A549 (cell line): ENCODE measurements around the gene CEP164. TPM values are rescaled to one million over a fixed set of nuclear protein-coding genes. Genes with fewer than 3 reads are reported as not detected.

Source experiments
- ATAC-seq, 2 experiments: fragments of 200-7000 bp in 1 of 2; fragments of >200 bp in 1 of 2; cut with Nextera tagmentation in 1 of 2; cut with Tn5 transposase in 1 of 2; 3 replicates each; pipeline versions ENCODE4 v1.8.0 to v1.9.1; 2018 to 2020; ENCODE audit warnings: mild to moderate bottlenecking in 1 of 2, moderate library complexity in 1 of 2
- CTCF ChIA-PET: fragments of 300-600 bp; sonication (Branson Sonifier 250); formaldehyde crosslinking; extraction: SDS; loops from one replicate; lab custom pipeline; 2021; ENCODE audit warnings: antibody characterized with exemption, inconsistent platforms; lab: Yijun Ruan, JAX
- POLR2A ChIA-PET: fragments of 350-600 bp; formaldehyde crosslinking; extraction: SDS; loops from one replicate; lab custom pipeline; 2021; ENCODE audit warnings: antibody characterized with exemption, inconsistent platforms; lab: Yijun Ruan, JAX
- DNase-seq, 2 experiments: peaks; one replicate each; pipeline versions ENCODE4 v3.0.0 to v3.0.0-alpha.2; 2011 to 2016; ENCODE audit warnings: low read depth in 1 of 2, low spot score in 1 of 2
- FAIRE-seq: peaks from 2 replicates; lab custom pipeline; 2011; peaks lifted over from hg19 to GRCh38; lab: Jason Lieb, UNC
- H3K27ac ChIP-seq, 2 experiments: fragments of >200 bp; sonication (Bioruptor Twin); formaldehyde crosslinking; 3 replicates each; pipeline ENCODE4 v1.5.1; 2016 to 2017
- H3K4me1 ChIP-seq: fragments of >200 bp; sonication (Bioruptor Twin); formaldehyde crosslinking; 3 replicates; pipeline ENCODE4 v1.6.1; 2016
- H3K4me2 ChIP-seq: fragments of >200 bp; sonication (Bioruptor Twin); formaldehyde crosslinking; 3 replicates; pipeline ENCODE4 v1.6.1; 2016
- H3K4me3 ChIP-seq: fragments of >200 bp; sonication (Bioruptor Twin); formaldehyde crosslinking; 3 replicates; pipeline ENCODE4 v1.5.1; 2016
- H3K9me3 ChIP-seq: fragments of >200 bp; sonication (Bioruptor Twin); formaldehyde crosslinking; 3 replicates; pipeline ENCODE4 v1.6.1; 2016
- ATOH8 ChIP-seq: fragments of 250-450 bp; sonication (Bioruptor Pico); IDR thresholded peaks from 2 replicates; pipeline ENCODE4 v1.5.0; 2020; ENCODE audit warnings: low read depth, mild to moderate bottlenecking, moderate library complexity
- BCL3 ChIP-seq: fragments of >200 bp; sonication (Bioruptor Twin); formaldehyde crosslinking; IDR thresholded peaks from 3 replicates; pipeline ENCODE4 v1.6.1; 2016
- CBX2 ChIP-seq: fragments of 200-600 bp; sonication (generic); IDR thresholded peaks from 2 replicates; pipeline ENCODE4 v1.6.1; 2016; ENCODE audit warnings: low read depth, mild to moderate bottlenecking, borderline replicate concordance
- CTCF ChIP-seq: fragments of >200 bp; sonication (Bioruptor Twin); formaldehyde crosslinking; IDR thresholded peaks from 3 replicates; pipeline ENCODE4 v1.5.1; 2016
- E2F6 ChIP-seq: IDR thresholded peaks from 2 replicates; pipeline ENCODE4 v1.6.1; 2012; ENCODE audit warnings: low read depth, borderline replicate concordance
- EHF ChIP-seq: fragments of 250-450 bp; sonication (Bioruptor Pico); IDR thresholded peaks from 2 replicates; pipeline ENCODE4 v1.5.0; 2020; ENCODE audit warnings: mild to moderate bottlenecking
- EP300 ChIP-seq, 2 experiments: fragments of >200 bp; sonication (Bioruptor Twin); formaldehyde crosslinking; IDR thresholded peaks; 2 replicates in 1 of 2; 3 replicates in 1 of 2; pipeline ENCODE4 v1.6.1; 2016 to 2017
- FOSB ChIP-seq: fragments of 250-450 bp; sonication (Bioruptor Pico); IDR thresholded peaks from 2 replicates; pipeline ENCODE4 v1.5.0; 2020; ENCODE audit warnings: mild to moderate bottlenecking, moderate library complexity
- HMGXB4 ChIP-seq: fragments of 250-450 bp; sonication (Bioruptor Pico); IDR thresholded peaks from 2 replicates; pipeline ENCODE4 v1.5.0; 2021; ENCODE audit warnings: mild to moderate bottlenecking, moderate library complexity, borderline replicate concordance
- HOXA7 ChIP-seq: fragments of 250-450 bp; sonication (Bioruptor Pico); IDR thresholded peaks from 2 replicates; pipeline ENCODE4 v1.5.0; 2020; ENCODE audit warnings: mild to moderate bottlenecking, moderate library complexity
- HOXB13 ChIP-seq: fragments of 250-450 bp; sonication (Bioruptor Pico); IDR thresholded peaks from 2 replicates; pipeline ENCODE4 v1.5.0; 2020; ENCODE audit warnings: low read depth, mild to moderate bottlenecking, moderate library complexity
- HOXB5 ChIP-seq: fragments of 250-450 bp; sonication (Bioruptor Pico); IDR thresholded peaks from 2 replicates; pipeline ENCODE4 v1.5.0; 2020; ENCODE audit warnings: mild to moderate bottlenecking, moderate library complexity
- JUN ChIP-seq, 2 experiments: fragments of >200 bp; sonication (Bioruptor Twin); formaldehyde crosslinking; IDR thresholded peaks; 2 replicates in 1 of 2; 3 replicates in 1 of 2; pipeline ENCODE4 v1.6.1; 2016 to 2017
- JUNB ChIP-seq: fragments of >200 bp; sonication (Bioruptor Twin); formaldehyde crosslinking; IDR thresholded peaks from 2 replicates; pipeline ENCODE4 v1.6.1; 2016
- KDM1A ChIP-seq: fragments of 200-600 bp; sonication (generic); IDR thresholded peaks from 2 replicates; pipeline ENCODE4 v1.6.1; 2016; ENCODE audit warnings: low read depth, mild to moderate bottlenecking
- PHF8 ChIP-seq: fragments of 200-600 bp; sonication (generic); IDR thresholded peaks from 2 replicates; pipeline ENCODE4 v1.6.1; 2016; ENCODE audit warnings: low read depth, mild to moderate bottlenecking, antibody characterized with exemption, moderate library complexity, borderline replicate concordance
- POLR2A ChIP-seq: IDR thresholded peaks from 2 replicates; pipeline ENCODE4 v1.6.1; 2012; ENCODE audit warnings: mild to moderate bottlenecking, low read length
- RAD21 ChIP-seq, 2 experiments: fragments of >200 bp in 1 of 2; sonication (Bioruptor Twin) in 1 of 2; formaldehyde crosslinking in 1 of 2; IDR thresholded peaks in 1 of 2; conservative IDR thresholded peaks in 1 of 2; 2 replicates in 1 of 2; 3 replicates in 1 of 2; pipeline ENCODE4 v1.6.1; 2012 to 2018; ENCODE audit warnings: inconsistent platforms in 1 of 2
- RARB ChIP-seq: fragments of 250-450 bp; sonication (Bioruptor Pico); IDR thresholded peaks from 2 replicates; pipeline ENCODE4 v1.8.0; 2021; ENCODE audit warnings: mild to moderate bottlenecking, moderate library complexity
- REST ChIP-seq: fragments of 200-600 bp; sonication (generic); IDR thresholded peaks from 2 replicates; pipeline ENCODE4 v1.6.1; 2016; ENCODE audit warnings: antibody characterized with exemption, mild to moderate bottlenecking, moderate library complexity
- RFX5 ChIP-seq: fragments of 450-650 bp; IDR thresholded peaks from 2 replicates; pipeline ENCODE4 v1.7.1; 2014; ENCODE audit warnings: antibody characterized with exemption, mild to moderate bottlenecking, moderate library complexity
- TFCP2L1 ChIP-seq: fragments of 250-450 bp; sonication (Bioruptor Pico); IDR thresholded peaks from 2 replicates; pipeline ENCODE4 v1.5.0; 2021; ENCODE audit warnings: mild to moderate bottlenecking
- ZC3H11A ChIP-seq: fragments of 450-650 bp; IDR thresholded peaks from 2 replicates; pipeline ENCODE4 v1.6.1; 2014; ENCODE audit warnings: antibody characterized with exemption, mild to moderate bottlenecking
- ZFP36 ChIP-seq: fragments of 450-650 bp; IDR thresholded peaks from 2 replicates; pipeline ENCODE4 v1.6.1; 2014; ENCODE audit warnings: borderline replicate concordance; ENCODE audit not compliant: partially characterized antibody
- ZNF302 ChIP-seq: fragments of 250-450 bp; sonication (Bioruptor Pico); IDR thresholded peaks from 2 replicates; pipeline ENCODE4 v1.9.0; 2021; ENCODE audit warnings: inconsistent platforms, mild to moderate bottlenecking, moderate library complexity
- ZSCAN20 ChIP-seq: fragments of 250-450 bp; sonication (Bioruptor Pico); IDR thresholded peaks from 2 replicates; pipeline ENCODE4 v1.8.0; 2022; ENCODE audit warnings: mild to moderate bottlenecking, moderate library complexity
- WGBS: methylation state at CpG from one replicate; pipeline ENCODE4 v1.1.6; 2017; ENCODE audit errors: missing lambda C conversion rate; 5-methylcytosine and 5-hydroxymethylcytosine counted together
- polyA plus RNA-seq, 4 experiments: library from polyadenylated mRNA; depleted of rRNA in 3 of 4; stranded (reverse); fragments of >200 nt; fragmentation: RNase III in 1 of 4; extraction: RNeasy Plus Mini Kit Qiagen cat#74134 plus additional on column Dnase treatment in 1 of 4; gene quantifications; 2 replicates in 3 of 4; 3 replicates in 1 of 4; pipeline ENCODE4 v1.2.3, GENCODE V29; 2011 to 2017

Gene CEP164
- polyA plus RNA-seq, 2 of the 4 experiments (the other 2 are of a cell fraction) = 17.4 to 19.6 TPM

GRCh38 chr11:117428856-117429229 lies 101.2 kb downstream of the CEP164 start:
- no peak for FAIRE-seq
- POLR2A ChIA-PET = no interaction called here
- CTCF ChIA-PET = interaction anchor here (0.6 to 7.6 kb wide), 6 partner anchors 18 to 388 kb away, joined by 3 to 128 read pairs (median 4); no protein-coding TSS in a partner anchor
- Histone ChIP-seq H3K4me2 (no peak overlapping the region), H3K4me3 (no peak overlapping the region), H3K27ac (no peak overlapping the region)
- no peak for ATAC-seq
- no peak for TF ChIP-seq ZC3H11A
- no peak for TF ChIP-seq HOXB13 (CRISPR knock-in tag)
- no peak for TF ChIP-seq RFX5
- no peak for TF ChIP-seq ZFP36
- no peak for TF ChIP-seq E2F6
- TF ChIP-seq HOXA7 (CRISPR knock-in tag) = no peak
- TF ChIP-seq POLR2A = no peak
- TF ChIP-seq TFCP2L1 = no peak
- no peak for TF ChIP-seq KDM1A
- no peak for TF ChIP-seq BCL3
- TF ChIP-seq, all 56 proteins: peak for 0
- Histone ChIP-seq H3K9me3 (no peaks in the 10 kb centered on the region), H3K4me1 (no peaks in the 10 kb centered on the region)
- no peak for DNase-seq
- WGBS = 73% methylated on average over 7 of the region's 7 CpGs

- no peak for DNase-seq
- Histone ChIP-seq H3K4me1 (no peaks in the 10 kb centered on the region), H3K27ac (no peak overlapping the region), H3K4me3 (no peak overlapping the region), H3K9me3 (no peaks in the 10 kb centered on the region), H3K4me2 (no peak overlapping the region)
- WGBS = 86% methylated on average over 10 of the region's 15 CpGs
- TF ChIP-seq HMGXB4 = no peak
- no peak for TF ChIP-seq CBX2
- no peak for TF ChIP-seq JUN (IDR thresholded peaks at IDR 0.05)
- TF ChIP-seq ZNF302 (CRISPR knock-in tag) = no peak
- TF ChIP-seq POLR2A = no peak
- no peak for TF ChIP-seq FOSB (CRISPR knock-in tag)
- TF ChIP-seq HOXB5 (CRISPR knock-in tag) = no peak
- no peak for TF ChIP-seq KDM1A
- TF ChIP-seq RARB (CRISPR knock-in tag) = no peak
- TF ChIP-seq PHF8 = no peak
- TF ChIP-seq JUNB = no peak
- no peak for TF ChIP-seq ZSCAN20 (CRISPR knock-in tag)
- TF ChIP-seq HOXA7 (CRISPR knock-in tag) = no peak
- TF ChIP-seq ATOH8 = no peak
- TF ChIP-seq REST = no peak
- TF ChIP-seq EP300 (IDR thresholded peaks at IDR 0.05) = no peak
- no peak for TF ChIP-seq CTCF
- TF ChIP-seq RAD21 (conservative IDR thresholded peaks at IDR 0.05 in 1 of 2, IDR thresholded peaks at IDR 0.05 in 1 of 2) = no peak
- TF ChIP-seq EHF (CRISPR knock-in tag) = no peak
- ATAC-seq = no peak
- FAIRE-seq = no peak
- ChIA-PET POLR2A (no interaction called here), CTCF (interaction anchor here (2.7 to 2.8 kb wide), 2 partner anchors 377 to 378 kb away, joined by 9 to 11 read pairs; no protein-coding TSS in a partner anchor)
Measured at GRCh38 chr11:117430293-117430955, 102.8 kb downstream of the CEP164 start.
